Osteocyte (in vitro differentiated cells): ENCODE data around the gene PAXIP1. TPM values are rescaled to one million over a fixed set of nuclear protein-coding genes. Genes with fewer than 3 reads are reported as not detected.
"Not testable (repeated sequence)": the region's sequence is repeated elsewhere in the genome, so short reads cannot be mapped to it uniquely, and the experiment has no call there.

Experiments used
- DNase-seq: peaks from one replicate; pipeline ENCODE4 v3.0.0; 2021; ENCODE audit warnings: mixed read lengths; ENCODE audit not compliant: unreplicated experiment; ENCODE audit errors: extremely low spot score
- H3K27ac Mint-ChIP-seq: one replicate; pipeline ENCODE4 v1.8.0; 2021; ENCODE audit warnings: mild to moderate bottlenecking, mixed read lengths; ENCODE audit not compliant: unreplicated experiment
- H3K27me3 Mint-ChIP-seq: one replicate; pipeline ENCODE4 v1.8.0; 2021; ENCODE audit warnings: mixed read lengths; ENCODE audit not compliant: unreplicated experiment
- H3K36me3 Mint-ChIP-seq: one replicate; pipeline ENCODE4 v1.8.0; 2021; ENCODE audit warnings: mixed read lengths; ENCODE audit not compliant: unreplicated experiment
- H3K4me1 Mint-ChIP-seq: one replicate; pipeline ENCODE4 v1.8.0; 2021; ENCODE audit warnings: mixed read lengths; ENCODE audit not compliant: unreplicated experiment
- H3K4me3 Mint-ChIP-seq: one replicate; pipeline ENCODE4 v1.8.0; 2021; ENCODE audit warnings: mild to moderate bottlenecking, moderate library complexity, mixed read lengths; ENCODE audit not compliant: unreplicated experiment
- H3K9me3 Mint-ChIP-seq: one replicate; pipeline ENCODE4 v1.8.0; 2021; ENCODE audit warnings: mixed read lengths; ENCODE audit not compliant: unreplicated experiment
- CTCF ChIP-seq: fragments of 200-600 bp; sonication (generic); IDR thresholded peaks from 2 replicates; pipeline ENCODE4 v1.5.0; 2021; ENCODE audit warnings: antibody characterized with exemption, mild to moderate bottlenecking, moderate library complexity
- total RNA-seq: library from RNA; stranded (reverse); gene quantifications from 2 replicates; pipeline ENCODE4 v1.2.1, GENCODE V29; 2021

Gene PAXIP1
- total RNA-seq, 1 donor from 2014 or later, result 14.2 TPM

GRCh38 chr7:154929006-154929726, 73.8 kb downstream of the PAXIP1 start:
- Mint-ChIP-seq H3K36me3 (no peaks in the 10 kb centered on the region), H3K27me3 (peaks cover 22% of the 10 kb centered on the region), H3K4me1 (peaks cover 10% of the 10 kb centered on the region), H3K4me3 (peak overlapping the region; percentile 70), H3K27ac (peak overlapping the region; percentile 74), H3K9me3 (no peaks in the 10 kb centered on the region)
- DNase-seq, result peak; percentile 62
- no peak for TF ChIP-seq CTCF

GRCh38 chr7:154928136-154929005, 74.6 kb downstream of the PAXIP1 start:
- Mint-ChIP-seq H3K27ac (peak overlapping the region; percentile 74), H3K4me3 (peak overlapping the region; percentile 70), H3K36me3 (no peaks in the 10 kb centered on the region), H3K9me3 (no peaks in the 10 kb centered on the region), H3K27me3 (peaks cover 24% of the 10 kb centered on the region), H3K4me1 (peaks cover 10% of the 10 kb centered on the region)
- TF ChIP-seq CTCF, result no peak
- DNase-seq, result peak; percentile 77

- TF ChIP-seq CTCF, result peak; percentile 68
- H3K27ac Mint-ChIP-seq, result peak overlapping the region; percentile 74
These were observed 75.2 kb downstream of the PAXIP1 start for GRCh38 chr7:154927624-154928125.

GRCh38 chr7:154922472-154922871, 80.5 kb downstream of the PAXIP1 start:
- peaks cover 24% of the 10 kb centered on the region for H3K27me3 Mint-ChIP-seq
- not testable (repeated sequence) for H3K27ac Mint-ChIP-seq, H3K9me3 Mint-ChIP-seq, H3K4me1 Mint-ChIP-seq, H3K36me3 Mint-ChIP-seq, H3K4me3 Mint-ChIP-seq
- DNase-seq, result peak; percentile 38

More at GRCh38 chr7:154927624-154928125, 75.2 kb downstream of the PAXIP1 start:
- H3K4me3 Mint-ChIP-seq, result peak overlapping the region; percentile 70
- H3K36me3 Mint-ChIP-seq, result no peaks in the 10 kb centered on the region
- H3K27me3 Mint-ChIP-seq, result peaks cover 24% of the 10 kb centered on the region
- peaks cover 10% of the 10 kb centered on the region for H3K4me1 Mint-ChIP-seq
- DNase-seq, result peak; percentile 68
- no peaks in the 10 kb centered on the region for H3K9me3 Mint-ChIP-seq

- no peaks in the 10 kb centered on the region for H3K36me3 Mint-ChIP-seq
- peak; percentile 38 for DNase-seq
- H3K4me3 Mint-ChIP-seq, result no peak overlapping the region
- H3K27me3 Mint-ChIP-seq, result peaks cover 7% of the 10 kb centered on the region
- H3K4me1 Mint-ChIP-seq, result no peaks in the 10 kb centered on the region
- TF ChIP-seq CTCF, result no peak
- H3K27ac Mint-ChIP-seq, result no peak overlapping the region
- H3K9me3 Mint-ChIP-seq, result no peaks in the 10 kb centered on the region
These were observed 83.3 kb downstream of the PAXIP1 start for GRCh38 chr7:154919344-154920225.
